Measurements from ENCODE around the gene DHRSX.
A peak's percentile ranks its signal among the peaks of the same experiment; 100 is the strongest.
"Not testable (repeated sequence)": the region's sequence is repeated elsewhere in the genome, so short reads cannot be mapped to it uniquely, and the experiment has no call there.

Gene DHRSX

GRCh38 chrX:2469196-2469685, 31.5 kb downstream of the DHRSX start:
- H3K4me3 ChIP-seq (ENCODE audit: low read depth, low read length) = no peak overlapping the region
- no peak for DNase-seq (ENCODE audit: low read depth)
- no peak for TF ChIP-seq CTCF (conservative IDR thresholded peaks at IDR 0.05; ENCODE audit: low read depth, low read length)

- DNase-seq (ENCODE audit: low read depth) = no peak
- no peak for TF ChIP-seq CTCF (conservative IDR thresholded peaks at IDR 0.05; ENCODE audit: low read depth, low read length)
- no peak overlapping the region for H3K4me3 ChIP-seq (ENCODE audit: low read depth, low read length)
Measured at GRCh38 chrX:2468261-2469195, 32.2 kb downstream of the DHRSX start.

GRCh38 chrX:2466876-2467656, 33.7 kb downstream of the DHRSX start:
- H3K4me3 ChIP-seq (ENCODE audit: low read depth, low read length) = no peak overlapping the region
- no peak for TF ChIP-seq CTCF (conservative IDR thresholded peaks at IDR 0.05; ENCODE audit: low read depth, low read length)
- no peak for DNase-seq (ENCODE audit: low read depth)

- DNase-seq (ENCODE audit: low read depth) = no peak
- H3K4me3 ChIP-seq (ENCODE audit: low read depth, low read length) = no peak overlapping the region
- TF ChIP-seq CTCF (conservative IDR thresholded peaks at IDR 0.05; ENCODE audit: low read depth, low read length) = no peak
Measured at GRCh38 chrX:2464677-2465166, 36.1 kb downstream of the DHRSX start.

GRCh38 chrX:2463973-2464676, 36.7 kb downstream of the DHRSX start:
- no peak for TF ChIP-seq CTCF (conservative IDR thresholded peaks at IDR 0.05; ENCODE audit: low read depth, low read length)
- DNase-seq (ENCODE audit: low read depth) = peak; percentile 13
- no peak overlapping the region for H3K4me3 ChIP-seq (ENCODE audit: low read depth, low read length)

- not testable (repeated sequence) for H3K4me3 ChIP-seq (ENCODE audit: low read depth, low read length)
- DNase-seq (ENCODE audit: low read depth) = peak; percentile 13
Measured at GRCh38 chrX:2463481-2463880, 37.3 kb downstream of the DHRSX start.

GRCh38 chrX:2462780-2463179, 38.0 kb downstream of the DHRSX start:
- no peak overlapping the region for H3K4me3 ChIP-seq (ENCODE audit: low read depth, low read length)
- DNase-seq (ENCODE audit: low read depth) = no peak
- no peak for TF ChIP-seq CTCF (conservative IDR thresholded peaks at IDR 0.05; ENCODE audit: low read depth, low read length)

All from choroid plexus epithelial cell (primary cell).